CD4-positive, alpha-beta memory T cell (primary cell): Measurements from ENCODE around the gene CAMTA1. TPM values are rescaled to one million over a fixed set of nuclear protein-coding genes. Genes with fewer than 3 reads are reported as not detected.

Experiments
- CTCF ChIA-PET: fragments of 350-600 bp; sonication (Branson Sonifier 250); formaldehyde crosslinking; loops from one replicate; lab custom pipeline; 2021; ENCODE audit warnings: inconsistent platforms; ENCODE audit not compliant: partially characterized antibody; lab: Charles Lee
- POLR2A ChIA-PET: fragments of 350-600 bp; sonication (Branson Sonifier 250); formaldehyde crosslinking; loops from one replicate; lab custom pipeline; 2021; ENCODE audit not compliant: partially characterized antibody; lab: Charles Lee
- DNase-seq, 5 donors: peaks; one replicate each; pipeline versions ENCODE4 v3.0.0 to v3.0.0-alpha.2; 2020 to 2022; ENCODE audit warnings: mixed read lengths in 1 of 5
- H3K27ac ChIP-seq: one replicate; pipeline ENCODE4 v1.7.0; 2013; ENCODE audit warnings: low read depth, low read length
- H3K27me3 ChIP-seq: 2 replicates; pipeline ENCODE4 v1.7.0; 2013; ENCODE audit warnings: mild to moderate bottlenecking, low read length, moderate library complexity; ENCODE audit not compliant: insufficient read depth
- H3K36me3 ChIP-seq: 2 replicates; pipeline ENCODE4 v1.7.0; 2013; ENCODE audit warnings: mild to moderate bottlenecking, low read length, moderate library complexity; ENCODE audit not compliant: insufficient read depth
- H3K4me1 ChIP-seq: 2 replicates; pipeline ENCODE4 v1.7.0; 2013; ENCODE audit warnings: mild to moderate bottlenecking, low read length, moderate library complexity; ENCODE audit not compliant: insufficient read depth
- H3K4me3 ChIP-seq, 2 donors: one replicate each; pipeline ENCODE4 v1.7.0; 2013; ENCODE audit warnings: low read length in 2 of 2, mild to moderate bottlenecking in 1 of 2
- H3K9me3 ChIP-seq, 2 donors: one replicate each; pipeline ENCODE4 v1.7.0; 2013; ENCODE audit warnings: low read length in 2 of 2, control low read depth in 1 of 2; ENCODE audit not compliant: control insufficient read depth in 1 of 2
- H3K27ac Mint-ChIP-seq, 7 donors: one replicate each; pipeline ENCODE4 v1.8.0; 2020 to 2021; ENCODE audit warnings: mixed read lengths in 7 of 7, mild to moderate bottlenecking in 6 of 7, inconsistent platforms in 3 of 7, moderate library complexity in 3 of 7
- H3K27me3 Mint-ChIP-seq, 2 donors: one replicate each; pipeline ENCODE4 v1.8.0; 2020 to 2021; ENCODE audit warnings: mixed read lengths in 2 of 2
- H3K36me3 Mint-ChIP-seq, 2 donors: one replicate each; pipeline ENCODE4 v1.8.0; 2020 to 2021; ENCODE audit warnings: mixed read lengths in 2 of 2, inconsistent platforms in 1 of 2, mild to moderate bottlenecking in 1 of 2
- H3K4me1 Mint-ChIP-seq, 4 donors: one replicate each; pipeline ENCODE4 v1.8.0; 2020 to 2021; ENCODE audit warnings: mixed read lengths in 4 of 4, mild to moderate bottlenecking in 1 of 4
- H3K4me3 Mint-ChIP-seq, 8 donors: one replicate each; pipeline ENCODE4 v1.8.0; 2020 to 2021; ENCODE audit warnings: mixed read lengths in 8 of 8, mild to moderate bottlenecking in 7 of 8, moderate library complexity in 6 of 8, inconsistent platforms in 3 of 8
- H3K9me3 Mint-ChIP-seq, 8 donors: one replicate each; pipeline ENCODE4 v1.8.0; 2020 to 2021; ENCODE audit warnings: mixed read lengths in 8 of 8, mild to moderate bottlenecking in 5 of 8, inconsistent platforms in 3 of 8, moderate library complexity in 1 of 8
- intact Hi-C: fragments of 100-400 bp; cut with micrococcal nuclease; formaldehyde crosslinking; loops from one replicate; pipeline ENCODE4 v1.15.1; 2023
- polyA plus RNA-seq, 2 donors: library from polyadenylated mRNA; unstranded; fragments of 300-500 nt; fragmentation: Illumina TruSeq; gene quantifications; one replicate each; pipeline ENCODE4 v1.2.3, GENCODE V29; 2021
- total RNA-seq, 2 experiments: library from RNA; stranded (reverse); gene quantifications; one replicate each; pipeline ENCODE4 v1.2.3, GENCODE V29; 2021

The CAMTA1 gene
- total and polyA plus RNA-seq, 4 experiments from 2014 or later: 39.1 to 118 (median 59.9) TPM

GRCh38 chr1:7261490-7261889 lies 476.2 kb downstream of the CAMTA1 start:
- DNase-seq: no peak
- intact Hi-C loops: no loop called here
- ChIA-PET POLR2A (no interaction called here), CTCF (no interaction called here)
- Mint-ChIP-seq H3K4me3 (no peak overlapping the region), H3K4me1 (no peaks in the 10 kb centered on the region), H3K27me3 (peaks cover 10 to 15% of the 10 kb centered on the region in 2 donors), H3K27ac (no peak overlapping the region), H3K9me3 (peaks cover 0 to 2% (median 0%) of the 10 kb centered on the region in 8 donors), H3K36me3 (no peaks in the 10 kb centered on the region)
- no peaks in the 10 kb centered on the region for H3K27me3 ChIP-seq
- no peaks in the 10 kb centered on the region for H3K9me3 ChIP-seq
- no peak overlapping the region for H3K4me3 ChIP-seq
- no peaks in the 10 kb centered on the region for H3K4me1 ChIP-seq
- no peak overlapping the region for H3K27ac ChIP-seq
- H3K36me3 ChIP-seq: no peaks in the 10 kb centered on the region

GRCh38 chr1:7262611-7263010 lies 477.4 kb downstream of the CAMTA1 start:
- no peaks in the 10 kb centered on the region for H3K36me3 ChIP-seq
- ChIA-PET CTCF (no interaction called here), POLR2A (interaction anchor here (0.7 kb wide), 1 partner anchor 11 kb away, joined by 3 read pairs; no protein-coding TSS in a partner anchor)
- peaks cover 9 to 20% of the 10 kb centered on the region in 2 donors for H3K27me3 Mint-ChIP-seq
- peaks cover 0 to 3% of the 10 kb centered on the region in 2 donors for H3K36me3 Mint-ChIP-seq
- no peaks in the 10 kb centered on the region for H3K4me1 ChIP-seq
- H3K27ac ChIP-seq: no peak overlapping the region
- no peaks in the 10 kb centered on the region for H3K27me3 ChIP-seq
- no peak overlapping the region for H3K27ac Mint-ChIP-seq
- H3K4me3 Mint-ChIP-seq: no peak overlapping the region
- H3K4me1 Mint-ChIP-seq: no peaks in the 10 kb centered on the region
- H3K9me3 Mint-ChIP-seq: peaks cover 0 to 5% (median 0%) of the 10 kb centered on the region in 8 donors
- no peak for DNase-seq
- no peak overlapping the region for H3K4me3 ChIP-seq
- H3K9me3 ChIP-seq: no peaks in the 10 kb centered on the region
- intact Hi-C loops: no loop called here

GRCh38 chr1:7263021-7263960 lies 478.0 kb downstream of the CAMTA1 start:
- ChIA-PET POLR2A (interaction anchor here (0.7 kb wide), 1 partner anchor 10 kb away, joined by 3 read pairs; no protein-coding TSS in a partner anchor), CTCF (no interaction called here)
- peaks cover 12 to 23% of the 10 kb centered on the region in 2 donors for H3K27me3 Mint-ChIP-seq
- intact Hi-C loops: no loop called here
- no peak overlapping the region for H3K27ac Mint-ChIP-seq
- H3K4me1 Mint-ChIP-seq: no peaks in the 10 kb centered on the region
- no peak for DNase-seq
- Histone ChIP-seq H3K36me3 (no peaks in the 10 kb centered on the region), H3K27ac (no peak overlapping the region), H3K27me3 (no peaks in the 10 kb centered on the region), H3K4me1 (no peaks in the 10 kb centered on the region), H3K4me3 (no peak overlapping the region), H3K9me3 (no peaks in the 10 kb centered on the region)
- H3K36me3 Mint-ChIP-seq: peaks cover 0 to 3% of the 10 kb centered on the region in 2 donors
- no peak overlapping the region for H3K4me3 Mint-ChIP-seq
- peaks cover 0 to 11% (median 6%) of the 10 kb centered on the region in 8 donors for H3K9me3 Mint-ChIP-seq

GRCh38 chr1:7264101-7264500 lies 478.8 kb downstream of the CAMTA1 start:
- intact Hi-C loops: no loop called here
- Mint-ChIP-seq H3K4me3 (no peak overlapping the region), H3K36me3 (peaks cover 0 to 3% of the 10 kb centered on the region in 2 donors), H3K27me3 (peaks cover 15 to 23% of the 10 kb centered on the region in 2 donors), H3K27ac (no peak overlapping the region), H3K9me3 (peaks cover 0 to 14% (median 12%) of the 10 kb centered on the region in 8 donors), H3K4me1 (no peaks in the 10 kb centered on the region)
- no peaks in the 10 kb centered on the region for H3K4me1 ChIP-seq
- POLR2A ChIA-PET: no interaction called here
- H3K4me3 ChIP-seq: no peak overlapping the region
- CTCF ChIA-PET: no interaction called here
- no peak for DNase-seq
- H3K9me3 ChIP-seq: no peaks in the 10 kb centered on the region
- no peak overlapping the region for H3K27ac ChIP-seq
- H3K27me3 ChIP-seq: no peaks in the 10 kb centered on the region
- no peaks in the 10 kb centered on the region for H3K36me3 ChIP-seq

- no peak for DNase-seq
- Mint-ChIP-seq H3K4me1 (no peaks in the 10 kb centered on the region), H3K4me3 (no peak overlapping the region), H3K36me3 (peaks cover 0 to 3% of the 10 kb centered on the region in 2 donors), H3K27me3 (peaks cover 15 to 23% of the 10 kb centered on the region in 2 donors), H3K27ac (no peak overlapping the region), H3K9me3 (peaks cover 0 to 23% (median 18%) of the 10 kb centered on the region in 8 donors)
- ChIA-PET CTCF (no interaction called here), POLR2A (no interaction called here)
- Histone ChIP-seq H3K4me3 (no peak overlapping the region), H3K36me3 (no peaks in the 10 kb centered on the region), H3K9me3 (no peaks in the 10 kb centered on the region), H3K27ac (no peak overlapping the region), H3K27me3 (no peaks in the 10 kb centered on the region), H3K4me1 (no peaks in the 10 kb centered on the region)
- intact Hi-C loops: no loop called here
Measured at GRCh38 chr1:7265771-7266371, 480.6 kb downstream of the CAMTA1 start.

GRCh38 chr1:7266561-7266960 lies 481.3 kb downstream of the CAMTA1 start:
- POLR2A ChIA-PET: no interaction called here

GRCh38 chr1:7267493-7267892 lies 482.2 kb downstream of the CAMTA1 start:
- ChIA-PET POLR2A (no interaction called here), CTCF (no interaction called here)
- Histone ChIP-seq H3K27me3 (no peaks in the 10 kb centered on the region), H3K4me1 (no peaks in the 10 kb centered on the region), H3K4me3 (no peak overlapping the region), H3K36me3 (no peaks in the 10 kb centered on the region), H3K9me3 (no peaks in the 10 kb centered on the region), H3K27ac (no peak overlapping the region)
- DNase-seq: no peak
- H3K27me3 Mint-ChIP-seq: peaks cover 15 to 26% of the 10 kb centered on the region in 2 donors
- intact Hi-C loops: no loop called here
- H3K27ac Mint-ChIP-seq: no peak overlapping the region
- peaks cover 0 to 23% (median 20%) of the 10 kb centered on the region in 8 donors for H3K9me3 Mint-ChIP-seq
- H3K4me3 Mint-ChIP-seq: no peak overlapping the region
- no peaks in the 10 kb centered on the region for H3K4me1 Mint-ChIP-seq
- H3K36me3 Mint-ChIP-seq: peaks cover 0 to 3% of the 10 kb centered on the region in 2 donors

More at GRCh38 chr1:7266561-7266960, 481.3 kb downstream of the CAMTA1 start:
- CTCF ChIA-PET: no interaction called here
- no peak overlapping the region for H3K27ac Mint-ChIP-seq
- Histone ChIP-seq H3K36me3 (no peaks in the 10 kb centered on the region), H3K27me3 (no peaks in the 10 kb centered on the region), H3K9me3 (no peaks in the 10 kb centered on the region), H3K4me1 (no peaks in the 10 kb centered on the region), H3K4me3 (no peak overlapping the region), H3K27ac (no peak overlapping the region)
- H3K9me3 Mint-ChIP-seq: peaks cover 0 to 23% (median 20%) of the 10 kb centered on the region in 8 donors
- no peak for DNase-seq
- H3K36me3 Mint-ChIP-seq: peaks cover 0 to 3% of the 10 kb centered on the region in 2 donors
- H3K4me3 Mint-ChIP-seq: no peak overlapping the region
- intact Hi-C loops: no loop called here
- H3K4me1 Mint-ChIP-seq: no peaks in the 10 kb centered on the region
- H3K27me3 Mint-ChIP-seq: peaks cover 15 to 26% of the 10 kb centered on the region in 2 donors
